CD14-positive monocyte (primary cell): ENCODE measurements around the gene ACTG1. TPM values are rescaled to one million over a fixed set of nuclear protein-coding genes. Genes with fewer than 3 reads are reported as not detected.
"Not testable (repeated sequence)": the region's sequence is repeated elsewhere in the genome, so short reads cannot be mapped to it uniquely, and the experiment has no call there.

ENCODE experiments used
- DNase-seq, 3 donors: peaks; one replicate each; pipeline ENCODE4 v3.0.0-alpha.2; 2011 to 2022
- H2AFZ ChIP-seq: 2 replicates; pipeline ENCODE4 v1.6.0; 2012; ENCODE audit warnings: mild to moderate bottlenecking, low read depth, low read length, inconsistent platforms; ENCODE audit not compliant: insufficient read depth, poor library complexity, severe bottlenecking
- H3K27ac ChIP-seq, 2 donors: 1 replicate in 1 of 2; 2 replicates in 1 of 2; pipeline ENCODE4 v1.5.1; 2012 to 2013; ENCODE audit warnings: low read length in 2 of 2, control low read depth in 1 of 2, inconsistent platforms in 1 of 2, low read depth in 1 of 2, mild to moderate bottlenecking in 1 of 2
- H3K27me3 ChIP-seq, 2 donors: one replicate each; pipeline versions ENCODE4 v1.6.0 to v1.6.1; 2011 to 2013; ENCODE audit warnings: low read length in 2 of 2; ENCODE audit not compliant: control insufficient read depth in 2 of 2, insufficient read depth in 2 of 2
- H3K36me3 ChIP-seq, 2 donors: replicated peaks in 1 of 2; 1 replicate in 1 of 2; 2 replicates in 1 of 2; pipeline versions ENCODE4 v1.5.1 to v1.6.1; 2012 to 2013; ENCODE audit warnings: low read length in 2 of 2, control low read depth in 1 of 2, inconsistent platforms in 1 of 2, mild to moderate bottlenecking in 1 of 2; ENCODE audit not compliant: insufficient read depth in 2 of 2, control insufficient read depth in 1 of 2
- H3K4me1 ChIP-seq, 2 donors: 1 replicate in 1 of 2; 2 replicates in 1 of 2; pipeline versions ENCODE4 v1.5.1 to v1.6.1; 2012 to 2013; ENCODE audit warnings: low read length in 2 of 2, control low read depth in 1 of 2, inconsistent platforms in 1 of 2, mild to moderate bottlenecking in 1 of 2, moderate library complexity in 1 of 2; ENCODE audit not compliant: insufficient read depth in 2 of 2, control insufficient read depth in 1 of 2
- H3K4me2 ChIP-seq: replicated peaks from 2 replicates; pipeline ENCODE3; 2012; ENCODE audit warnings: low read length, moderate library complexity, mild to moderate bottlenecking; ENCODE audit not compliant: poor library complexity, severe bottlenecking; ENCODE audit errors: extremely low read depth
- H3K4me3 ChIP-seq, 3 experiments: fragments of 200-600 bp in 1 of 3; sonication (generic) in 1 of 3; replicated peaks in 1 of 3; 1 replicate in 2 of 3; 2 replicates in 1 of 3; pipeline ENCODE4 v1.5.1; 2011 to 2013; ENCODE audit warnings: low read length in 3 of 3, mild to moderate bottlenecking in 3 of 3, control low read depth in 2 of 3, low read depth in 2 of 3, inconsistent platforms in 1 of 3, moderate library complexity in 1 of 3
- H3K79me2 ChIP-seq: 2 replicates; pipeline ENCODE4 v1.6.0; 2012; ENCODE audit warnings: mild to moderate bottlenecking, control low read depth, inconsistent platforms, low read length, moderate library complexity; ENCODE audit not compliant: insufficient read depth
- H3K9ac ChIP-seq: 2 replicates; pipeline ENCODE4 v1.6.0; 2017; ENCODE audit warnings: low read length, mild to moderate bottlenecking; ENCODE audit not compliant: insufficient read depth, poor library complexity, severe bottlenecking
- H3K9me3 ChIP-seq, 2 donors: replicated peaks in 1 of 2; 1 replicate in 1 of 2; 2 replicates in 1 of 2; pipeline versions ENCODE4 v1.5.1 to v1.6.1; 2012 to 2013; ENCODE audit warnings: low read length in 2 of 2, control low read depth in 1 of 2; ENCODE audit not compliant: control insufficient read depth in 1 of 2, insufficient read depth in 1 of 2
- H4K20me1 ChIP-seq: 2 replicates; pipeline ENCODE4 v1.6.0; 2012; ENCODE audit warnings: mild to moderate bottlenecking, low read length, control low read depth, moderate library complexity; ENCODE audit not compliant: insufficient read depth
- H3K27ac Mint-ChIP-seq, 7 donors: one replicate each; pipeline ENCODE4 v1.8.0; 2020; ENCODE audit warnings: mild to moderate bottlenecking in 7 of 7, mixed read lengths in 7 of 7, moderate library complexity in 6 of 7, inconsistent platforms in 2 of 7
- H3K27me3 Mint-ChIP-seq, 3 donors: one replicate each; pipeline ENCODE4 v1.8.0; 2021 to 2022; ENCODE audit warnings: low read depth in 3 of 3, mild to moderate bottlenecking in 3 of 3, mixed read lengths in 3 of 3, moderate library complexity in 3 of 3, inconsistent platforms in 1 of 3
- H3K36me3 Mint-ChIP-seq, 2 donors: one replicate each; pipeline ENCODE4 v1.8.0; 2020; ENCODE audit warnings: mixed read lengths in 2 of 2, inconsistent platforms in 1 of 2, mild to moderate bottlenecking in 1 of 2
- H3K4me1 Mint-ChIP-seq: one replicate; pipeline ENCODE4 v1.8.0; 2020; ENCODE audit warnings: mild to moderate bottlenecking, mixed read lengths
- H3K4me3 Mint-ChIP-seq, 2 donors: one replicate each; pipeline ENCODE4 v1.8.0; 2020; ENCODE audit warnings: mild to moderate bottlenecking in 2 of 2, mixed read lengths in 2 of 2, moderate library complexity in 1 of 2
- H3K9me3 Mint-ChIP-seq, 7 donors: one replicate each; pipeline ENCODE4 v1.8.0; 2020 to 2022; ENCODE audit warnings: mixed read lengths in 7 of 7, mild to moderate bottlenecking in 6 of 7, moderate library complexity in 6 of 7, inconsistent platforms in 2 of 7
- WGBS: methylation state at CpG from one replicate; pipeline ENCODE4 v1.1.5; 2013; ENCODE audit warnings: missing lambda C conversion rate; ENCODE audit not compliant: insufficient coverage; 5-methylcytosine and 5-hydroxymethylcytosine counted together
- intact Hi-C, 2 donors: fragments of 100-400 bp; cut with micrococcal nuclease; formaldehyde crosslinking; loops; one replicate each; pipeline versions ENCODE4 v1.15.0 to v1.15.1; 2023
- polyA plus RNA-seq, 3 donors: library from polyadenylated mRNA; depleted of rRNA in 1 of 3; unstranded in 2 of 3; stranded (reverse) in 1 of 3; fragments of 300-500 nt in 2 of 3; fragments of >200 nt in 1 of 3; fragmentation: Illumina TruSeq in 2 of 3; gene quantifications; 1 replicate in 2 of 3; 2 replicates in 1 of 3; pipeline ENCODE4 v1.2.3, GENCODE V29; 2012 to 2021
- TF ChIP-seq, protein P1 (sequence below): fragments of 200-600 bp; IDR thresholded peaks from one replicate; pipeline ENCODE4 v1.8.0; 2022; ENCODE audit warnings: antibody characterized with exemption, mild to moderate bottlenecking

The ACTG1 gene
- polyA plus RNA-seq, 3 donors = 1,133 to 3,195 (median 1,620) TPM

DNA sequence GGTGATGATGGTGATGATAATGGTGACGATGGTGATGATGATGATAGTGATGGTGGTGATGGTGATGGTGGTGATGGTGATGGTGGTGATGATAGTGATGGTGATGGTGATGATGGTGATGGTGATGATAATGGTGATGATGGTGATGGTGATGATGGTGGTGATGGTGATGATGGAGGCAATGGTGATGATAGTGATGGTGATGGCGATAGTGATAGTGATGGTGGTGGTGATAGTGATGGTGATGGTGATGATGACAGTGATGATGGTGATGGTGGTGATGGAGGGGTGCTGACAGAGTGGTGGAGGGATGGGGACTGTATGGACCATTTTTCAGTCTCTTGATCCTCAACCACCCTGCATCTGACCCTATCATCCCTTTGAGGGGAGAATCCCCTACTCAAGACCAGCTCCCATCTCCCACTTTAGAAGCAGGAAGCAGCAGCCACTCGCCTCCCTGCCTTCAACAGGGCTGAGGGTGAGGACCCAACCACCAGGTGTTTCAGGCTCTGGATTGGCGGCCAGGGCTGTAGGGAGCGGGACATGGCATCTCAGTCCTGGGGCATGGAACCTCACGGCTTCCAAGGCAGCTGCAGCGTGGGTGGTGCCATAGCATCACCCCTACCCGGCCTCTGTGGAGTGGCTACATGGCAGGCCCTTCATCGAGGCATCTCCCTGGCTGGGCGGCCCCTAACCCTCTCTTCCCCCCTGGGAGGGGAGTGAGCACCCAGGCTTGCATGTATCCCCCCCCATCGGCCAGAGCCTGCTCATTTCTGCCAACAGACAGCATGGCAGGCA lies 20.1 kb upstream of the ACTG1 start:
- no peak overlapping the region for H3K27ac Mint-ChIP-seq
- Histone ChIP-seq H4K20me1 (peaks cover 9% of the 10 kb centered on the region), H3K4me1 (peaks cover 7 to 11% of the 10 kb centered on the region in 2 donors)

DNA sequence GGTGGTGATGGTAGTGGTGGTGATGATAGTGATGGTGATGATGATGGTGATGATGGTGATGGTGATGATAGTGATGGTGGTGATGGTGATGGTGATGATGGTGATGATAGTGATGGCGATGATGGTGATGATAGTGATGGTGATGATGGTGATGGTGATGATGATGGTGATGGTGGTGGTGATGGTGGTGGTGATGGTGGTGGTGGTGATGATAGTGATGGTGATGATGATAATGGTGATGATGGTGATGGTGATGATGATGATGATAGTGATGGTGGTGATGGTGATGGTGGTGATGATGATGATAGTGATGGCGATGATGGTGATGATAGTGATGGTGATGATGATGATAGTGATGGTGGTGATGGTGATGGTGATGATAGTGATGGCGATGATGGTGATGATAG lies 19.4 kb upstream of the ACTG1 start:
- H3K4me3 ChIP-seq, H3K9me3 Mint-ChIP-seq, H3K4me3 Mint-ChIP-seq, H3K36me3 ChIP-seq, H3K4me1 Mint-ChIP-seq, intact Hi-C loops, H3K36me3 Mint-ChIP-seq, H3K27ac Mint-ChIP-seq, H3K9ac ChIP-seq, H3K27ac ChIP-seq, H3K4me2 ChIP-seq, H4K20me1 ChIP-seq, H3K79me2 ChIP-seq, H3K4me1 ChIP-seq, DNase-seq, H2AFZ ChIP-seq: not testable (repeated sequence)
- Histone ChIP-seq H3K27me3 (peaks cover 7 to 61% of the 10 kb centered on the region in 2 donors), H3K9me3 (peaks cover 0 to 10% of the 10 kb centered on the region in 2 donors)
- H3K27me3 Mint-ChIP-seq = peaks cover 30 to 66% (median 45%) of the 10 kb centered on the region in 3 donors
- 100% methylated on average over 3 of the region's 3 CpGs for WGBS

More for the DNA sequence above, 20.1 kb upstream of the ACTG1 start:
- no peak overlapping the region for H3K4me3 ChIP-seq
- no peak overlapping the region for H3K9ac ChIP-seq
- no peak overlapping the region for H2AFZ ChIP-seq
- TF ChIP-seq, protein P1, sequence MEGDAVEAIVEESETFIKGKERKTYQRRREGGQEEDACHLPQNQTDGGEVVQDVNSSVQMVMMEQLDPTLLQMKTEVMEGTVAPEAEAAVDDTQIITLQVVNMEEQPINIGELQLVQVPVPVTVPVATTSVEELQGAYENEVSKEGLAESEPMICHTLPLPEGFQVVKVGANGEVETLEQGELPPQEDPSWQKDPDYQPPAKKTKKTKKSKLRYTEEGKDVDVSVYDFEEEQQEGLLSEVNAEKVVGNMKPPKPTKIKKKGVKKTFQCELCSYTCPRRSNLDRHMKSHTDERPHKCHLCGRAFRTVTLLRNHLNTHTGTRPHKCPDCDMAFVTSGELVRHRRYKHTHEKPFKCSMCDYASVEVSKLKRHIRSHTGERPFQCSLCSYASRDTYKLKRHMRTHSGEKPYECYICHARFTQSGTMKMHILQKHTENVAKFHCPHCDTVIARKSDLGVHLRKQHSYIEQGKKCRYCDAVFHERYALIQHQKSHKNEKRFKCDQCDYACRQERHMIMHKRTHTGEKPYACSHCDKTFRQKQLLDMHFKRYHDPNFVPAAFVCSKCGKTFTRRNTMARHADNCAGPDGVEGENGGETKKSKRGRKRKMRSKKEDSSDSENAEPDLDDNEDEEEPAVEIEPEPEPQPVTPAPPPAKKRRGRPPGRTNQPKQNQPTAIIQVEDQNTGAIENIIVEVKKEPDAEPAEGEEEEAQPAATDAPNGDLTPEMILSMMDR = no peak
- Mint-ChIP-seq H3K27me3 (peaks cover 35 to 66% (median 46%) of the 10 kb centered on the region in 3 donors), H3K9me3 (peaks cover 0 to 6% (median 2%) of the 10 kb centered on the region in 7 donors), H3K4me3 (no peak overlapping the region), H3K4me1 (peaks cover 10% of the 10 kb centered on the region), H3K36me3 (peaks cover 1 to 3% of the 10 kb centered on the region in 2 donors)
- no peaks in the 10 kb centered on the region for H3K79me2 ChIP-seq
- no peaks in the 10 kb centered on the region for H3K36me3 ChIP-seq
- no peak overlapping the region for H3K27ac ChIP-seq
- no peak overlapping the region for H3K4me2 ChIP-seq
- H3K27me3 ChIP-seq = peaks cover 9 to 62% of the 10 kb centered on the region in 2 donors
- intact Hi-C loops = no loop called here
- H3K9me3 ChIP-seq = peaks cover 0 to 15% of the 10 kb centered on the region in 2 donors
- WGBS = 97% methylated on average over 9 of the region's 11 CpGs
- no peak for DNase-seq

DNA sequence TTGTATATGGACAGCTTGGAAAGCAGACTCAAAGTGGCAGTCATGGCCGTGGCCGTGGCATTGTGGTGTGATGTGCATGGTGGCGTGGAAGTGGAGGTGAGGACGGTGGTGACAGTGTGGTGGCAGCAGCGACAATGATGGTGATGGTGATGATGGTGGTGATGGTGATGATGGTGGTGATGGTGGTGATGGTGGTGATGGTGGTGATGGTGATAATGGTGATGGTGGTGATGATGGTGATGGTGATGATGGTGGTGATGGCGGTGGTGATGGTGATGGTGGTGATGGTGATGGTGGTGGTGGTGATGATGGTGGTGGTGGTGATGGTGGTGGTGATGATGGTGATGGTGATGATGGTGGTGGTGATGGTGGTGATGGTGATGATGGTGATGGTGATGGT lies 18.4 kb upstream of the ACTG1 start:
- H3K4me2 ChIP-seq, H3K79me2 ChIP-seq, H2AFZ ChIP-seq, H3K4me1 ChIP-seq, H3K9me3 ChIP-seq, H3K27ac Mint-ChIP-seq, intact Hi-C loops, H3K27ac ChIP-seq, H3K9ac ChIP-seq, H3K4me3 Mint-ChIP-seq, H4K20me1 ChIP-seq, H3K9me3 Mint-ChIP-seq, H3K4me1 Mint-ChIP-seq, DNase-seq, H3K4me3 ChIP-seq, H3K36me3 ChIP-seq, H3K36me3 Mint-ChIP-seq: not testable (repeated sequence)
- H3K27me3 Mint-ChIP-seq = peaks cover 25 to 64% (median 45%) of the 10 kb centered on the region in 3 donors
- WGBS = 96% methylated on average over 6 of the region's 6 CpGs
- H3K27me3 ChIP-seq = peaks cover 3 to 55% of the 10 kb centered on the region in 2 donors
